B cell (primary cell): ENCODE results near the gene CTTN. TPM values are rescaled to one million over a fixed set of nuclear protein-coding genes. Genes with fewer than 3 reads are reported as not detected.

Source experiments
- ATAC-seq: fragments of 200-7000 bp; cut with Tn5 transposase; one replicate; pipeline ENCODE4 v1.10.0; 2021; ENCODE audit warnings: low read depth, mild to moderate bottlenecking, moderate number of reproducible peaks, moderate library complexity
- CTCF ChIA-PET: fragments of 350-600 bp; sonication (Branson Sonifier 250); formaldehyde crosslinking; loops from one replicate; lab custom pipeline; 2021; ENCODE audit warnings: antibody characterized with exemption, inconsistent platforms; lab: Charles Lee
- POLR2A ChIA-PET: fragments of 350-600 bp; sonication (Branson Sonifier 250); formaldehyde crosslinking; loops from one replicate; lab custom pipeline; 2021; ENCODE audit warnings: antibody characterized with exemption; lab: Charles Lee
- DNase-seq: peaks from one replicate; pipeline ENCODE4 v3.0.0; 2013
- H2AFZ ChIP-seq: 2 replicates; pipeline ENCODE4 v1.6.1; 2012; ENCODE audit warnings: mild to moderate bottlenecking, low read depth, low read length; ENCODE audit not compliant: insufficient read depth, poor library complexity, severe bottlenecking
- H3K27ac ChIP-seq, 2 donors: 1 replicate in 1 of 2; 2 replicates in 1 of 2; pipeline ENCODE4 v1.5.1; 2012 to 2013; ENCODE audit warnings: low read length in 2 of 2, mild to moderate bottlenecking in 2 of 2, moderate library complexity in 1 of 2
- H3K27me3 ChIP-seq, 4 experiments: fragments of 200-600 bp in 1 of 4; sonication (generic) in 1 of 4; replicated peaks in 1 of 4; 1 replicate in 2 of 4; 2 replicates in 2 of 4; pipeline versions ENCODE4 v1.6.1 to v1.7.0; 2013 to 2016; ENCODE audit warnings: low read length in 3 of 4, mild to moderate bottlenecking in 2 of 4, mixed read lengths in 1 of 4, moderate library complexity in 1 of 4; ENCODE audit not compliant: insufficient read depth in 4 of 4, control insufficient read depth in 3 of 4; ENCODE audit errors: control extremely low read depth in 1 of 4
- H3K36me3 ChIP-seq, 2 experiments: replicated peaks in 1 of 2; 1 replicate in 1 of 2; 2 replicates in 1 of 2; pipeline versions ENCODE4 v1.6.1 to v1.7.1; 2013; ENCODE audit warnings: low read length in 1 of 2; ENCODE audit not compliant: insufficient read depth in 2 of 2, control insufficient read depth in 1 of 2; ENCODE audit errors: control extremely low read depth in 1 of 2, extremely low read depth in 1 of 2
- H3K4me1 ChIP-seq, 2 donors: fragments of 200-600 bp in 1 of 2; sonication (generic) in 1 of 2; 1 replicate in 1 of 2; 2 replicates in 1 of 2; pipeline versions ENCODE4 v1.5.1 to v1.6.1; 2013 to 2017; ENCODE audit warnings: low read length in 2 of 2; ENCODE audit not compliant: control insufficient read depth in 2 of 2, insufficient read depth in 2 of 2
- H3K4me2 ChIP-seq: replicated peaks from 2 replicates; pipeline ENCODE3; 2012; ENCODE audit warnings: mild to moderate bottlenecking, low read depth, low read length; ENCODE audit not compliant: poor library complexity, severe bottlenecking
- H3K4me3 ChIP-seq, 5 experiments: fragments of 200-600 bp in 1 of 5; sonication (generic) in 1 of 5; 1 replicate in 3 of 5; 2 replicates in 2 of 5; pipeline versions ENCODE4 v1.5.1 to v1.7.0; 2011 to 2016; ENCODE audit warnings: low read length in 4 of 5, mild to moderate bottlenecking in 4 of 5, low read depth in 2 of 5, control low read depth in 1 of 5, moderate library complexity in 1 of 5; ENCODE audit not compliant: insufficient read depth in 1 of 5; ENCODE audit errors: control extremely low read depth in 1 of 5, extremely low read depth in 1 of 5
- H3K79me2 ChIP-seq: fragments of 200-600 bp; sonication (generic); one replicate; pipeline ENCODE4 v1.6.0; 2016; ENCODE audit warnings: low read length; ENCODE audit not compliant: control insufficient read depth, insufficient read depth
- H3K9ac ChIP-seq: fragments of 200-600 bp; sonication (generic); 2 replicates; pipeline ENCODE4 v1.6.1; 2017; ENCODE audit warnings: mild to moderate bottlenecking, low read length, moderate library complexity
- H3K9me3 ChIP-seq, 3 donors: one replicate each; pipeline versions ENCODE4 v1.6.1 to v1.7.1; 2013; ENCODE audit warnings: low read length in 2 of 3; ENCODE audit not compliant: control insufficient read depth in 2 of 3, insufficient read depth in 1 of 3; ENCODE audit errors: control extremely low read depth in 1 of 3
- H4K20me1 ChIP-seq: 2 replicates; pipeline ENCODE4 v1.6.0; 2012; ENCODE audit warnings: mild to moderate bottlenecking, low read length; ENCODE audit not compliant: insufficient read depth, control insufficient read depth, poor library complexity, severe bottlenecking
- H3K27ac Mint-ChIP-seq: one replicate; pipeline ENCODE4 v1.8.0; 2021; ENCODE audit warnings: mixed read lengths
- H3K27me3 Mint-ChIP-seq: one replicate; pipeline ENCODE4 v1.8.0; 2021; ENCODE audit warnings: mixed read lengths
- H3K4me1 Mint-ChIP-seq: one replicate; pipeline ENCODE4 v1.8.0; 2021; ENCODE audit warnings: mixed read lengths
- H3K4me3 Mint-ChIP-seq: one replicate; pipeline ENCODE4 v1.8.0; 2021; ENCODE audit warnings: mixed read lengths
- H3K9me3 Mint-ChIP-seq: one replicate; pipeline ENCODE4 v1.8.0; 2022; ENCODE audit warnings: mixed read lengths; ENCODE audit not compliant: insufficient read depth
- EZH2 ChIP-seq: IDR thresholded peaks from 2 replicates; pipeline ENCODE4 v1.6.1; 2012; ENCODE audit warnings: borderline replicate concordance, low read depth, mild to moderate bottlenecking, moderate library complexity, low read length; ENCODE audit not compliant: insufficient read depth, poor library complexity, severe bottlenecking
- WGBS: methylation state at CpG from one replicate; pipeline ENCODE4 v1.1.5; 2013; ENCODE audit warnings: missing lambda C conversion rate; ENCODE audit not compliant: insufficient coverage; 5-methylcytosine and 5-hydroxymethylcytosine counted together
- intact Hi-C: fragments of 100-400 bp; cut with micrococcal nuclease; formaldehyde crosslinking; loops from one replicate; pipeline ENCODE4 v1.10.0; 2022
- polyA plus RNA-seq: library from polyadenylated mRNA; depleted of rRNA; stranded (reverse); fragments of >200 nt; gene quantifications from 2 replicates; pipeline ENCODE4 v1.2.3, GENCODE V29; 2012
- total RNA-seq, 2 donors: library from RNA; stranded (reverse); fragments of 120-200 nt in 1 of 2; gene quantifications; 1 replicate in 1 of 2; 2 replicates in 1 of 2; pipeline versions ENCODE4 v1.2.3 to v1.2.4, GENCODE V29; 2013 to 2022
- TF ChIP-seq, protein P1 (sequence below): fragments of 200-600 bp; IDR thresholded peaks from one replicate; pipeline ENCODE4 v1.8.0; 2022; ENCODE audit warnings: antibody characterized with exemption, mild to moderate bottlenecking

The CTTN gene
- total and polyA plus RNA-seq, 2 donors (not counting 1 experiment from before 2014, with no cell fraction given): 0.34 TPM; not detected in 1

DNA sequence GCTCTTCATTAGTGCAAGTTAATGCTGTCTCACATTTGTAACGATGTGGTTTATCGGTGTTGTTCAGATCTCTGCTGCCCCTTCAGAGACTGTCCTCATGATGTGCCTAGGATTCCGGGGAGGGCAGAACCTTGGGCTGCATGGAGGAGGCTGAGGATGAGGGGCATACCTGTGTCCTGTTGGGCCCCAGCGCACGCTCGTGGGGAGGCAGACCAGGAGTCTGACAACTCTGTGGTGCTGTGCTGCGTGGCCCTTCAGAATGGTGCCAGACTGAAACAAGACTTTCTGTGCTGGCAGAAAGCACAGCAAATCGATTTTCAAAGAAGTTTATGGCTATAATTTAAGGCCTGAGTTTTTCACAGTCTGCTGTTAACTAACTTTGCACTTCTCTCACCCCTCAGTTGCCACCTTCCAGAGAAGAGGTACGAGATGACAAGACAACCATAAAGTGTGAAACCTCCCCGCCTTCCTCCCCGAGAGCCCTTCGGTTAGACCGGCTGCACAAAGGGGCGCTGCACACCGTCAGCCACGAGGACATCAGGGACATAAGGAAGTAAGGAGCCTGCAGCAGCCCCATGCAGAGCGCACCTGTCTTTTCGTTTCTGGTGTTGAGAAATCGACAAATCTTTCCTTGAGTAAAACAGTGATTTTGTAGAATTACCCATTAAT, 44.3 kb upstream of the CTTN start:
- H3K9ac ChIP-seq: no peak overlapping the region
- intact Hi-C loops: no loop called here
- H3K79me2 ChIP-seq: no peaks in the 10 kb centered on the region
- no peak overlapping the region for H3K4me2 ChIP-seq
- H3K27me3 ChIP-seq: no peaks in the 10 kb centered on the region
- H3K9me3 ChIP-seq: no peaks in the 10 kb centered on the region
- Mint-ChIP-seq H3K27ac (no peak overlapping the region), H3K9me3 (no peaks in the 10 kb centered on the region), H3K4me3 (no peak overlapping the region), H3K4me1 (no peaks in the 10 kb centered on the region), H3K27me3 (no peaks in the 10 kb centered on the region)
- CTCF ChIA-PET: no interaction called here
- H3K4me3 ChIP-seq: no peak overlapping the region
- TF ChIP-seq, protein P1, sequence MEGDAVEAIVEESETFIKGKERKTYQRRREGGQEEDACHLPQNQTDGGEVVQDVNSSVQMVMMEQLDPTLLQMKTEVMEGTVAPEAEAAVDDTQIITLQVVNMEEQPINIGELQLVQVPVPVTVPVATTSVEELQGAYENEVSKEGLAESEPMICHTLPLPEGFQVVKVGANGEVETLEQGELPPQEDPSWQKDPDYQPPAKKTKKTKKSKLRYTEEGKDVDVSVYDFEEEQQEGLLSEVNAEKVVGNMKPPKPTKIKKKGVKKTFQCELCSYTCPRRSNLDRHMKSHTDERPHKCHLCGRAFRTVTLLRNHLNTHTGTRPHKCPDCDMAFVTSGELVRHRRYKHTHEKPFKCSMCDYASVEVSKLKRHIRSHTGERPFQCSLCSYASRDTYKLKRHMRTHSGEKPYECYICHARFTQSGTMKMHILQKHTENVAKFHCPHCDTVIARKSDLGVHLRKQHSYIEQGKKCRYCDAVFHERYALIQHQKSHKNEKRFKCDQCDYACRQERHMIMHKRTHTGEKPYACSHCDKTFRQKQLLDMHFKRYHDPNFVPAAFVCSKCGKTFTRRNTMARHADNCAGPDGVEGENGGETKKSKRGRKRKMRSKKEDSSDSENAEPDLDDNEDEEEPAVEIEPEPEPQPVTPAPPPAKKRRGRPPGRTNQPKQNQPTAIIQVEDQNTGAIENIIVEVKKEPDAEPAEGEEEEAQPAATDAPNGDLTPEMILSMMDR: no peak
- TF ChIP-seq EZH2: no peak
- POLR2A ChIA-PET: no interaction called here
- H3K27ac ChIP-seq: no peak overlapping the region
- no peak for ATAC-seq
- H3K4me1 ChIP-seq: no peaks in the 10 kb centered on the region
- H4K20me1 ChIP-seq: no peaks in the 10 kb centered on the region
- no peak for DNase-seq
- H2AFZ ChIP-seq: no peak overlapping the region
- H3K36me3 ChIP-seq: peaks cover 4 to 47% of the 10 kb centered on the region in 2 experiments
- WGBS: 97% methylated on average over 15 of the region's 19 CpGs

DNA sequence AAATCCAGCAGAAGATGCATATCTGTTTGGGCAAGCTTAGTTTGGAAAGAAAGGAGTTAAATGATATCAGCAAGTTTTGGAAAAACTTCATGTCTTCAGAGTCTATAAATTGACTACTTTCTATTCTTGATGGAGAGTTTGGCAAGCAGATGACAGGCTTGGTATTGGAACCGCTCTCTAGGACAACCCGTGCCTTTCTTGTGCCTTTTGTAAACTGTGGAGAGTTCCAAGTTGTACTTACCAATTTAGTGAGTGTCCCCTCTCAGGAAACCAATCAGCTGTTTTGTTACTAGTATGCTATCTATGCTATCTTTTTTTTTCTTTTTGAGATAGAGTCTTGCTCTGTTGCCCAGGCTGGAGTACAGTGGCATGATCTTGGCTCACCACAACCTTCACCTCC, 43.7 kb upstream of the CTTN start:
- H3K36me3 ChIP-seq: peaks cover 4 to 50% of the 10 kb centered on the region in 2 experiments

More for the DNA sequence above, 43.7 kb upstream of the CTTN start:
- no peak overlapping the region for H3K27ac ChIP-seq
- no peaks in the 10 kb centered on the region for H3K9me3 ChIP-seq
- H3K4me3 Mint-ChIP-seq: no peak overlapping the region
- no peak overlapping the region for H3K4me2 ChIP-seq
- intact Hi-C loops: no loop called here
- TF ChIP-seq, protein P1: no peak
- no peak for TF ChIP-seq EZH2
- no peak for DNase-seq
- CTCF ChIA-PET: no interaction called here
- ATAC-seq: no peak
- H3K9me3 Mint-ChIP-seq: no peaks in the 10 kb centered on the region
- H3K4me1 Mint-ChIP-seq: no peaks in the 10 kb centered on the region
- H4K20me1 ChIP-seq: no peaks in the 10 kb centered on the region
- no peak overlapping the region for H2AFZ ChIP-seq
- H3K27ac Mint-ChIP-seq: no peak overlapping the region
- no peak overlapping the region for H3K9ac ChIP-seq
- no peaks in the 10 kb centered on the region for H3K27me3 Mint-ChIP-seq
- WGBS: no CpG with 5 or more reads among the region's 2 CpGs
- no peak overlapping the region for H3K4me3 ChIP-seq
- POLR2A ChIA-PET: no interaction called here
- no peaks in the 10 kb centered on the region for H3K79me2 ChIP-seq
- no peaks in the 10 kb centered on the region for H3K27me3 ChIP-seq
- no peaks in the 10 kb centered on the region for H3K4me1 ChIP-seq
